RWPE1 (cell line): ENCODE measurements around the gene FAM240A.
"Not testable (repeated sequence)": the region's sequence is repeated elsewhere in the genome, so short reads cannot be mapped to it uniquely, and the experiment has no call there.

Experiments
- CTCF ChIA-PET: fragments of 350-600 bp; sonication (Branson Sonifier 250); formaldehyde crosslinking; extraction: SDS; loops from one replicate; lab custom pipeline; 2021; lab: Yijun Ruan, JAX
- POLR2A ChIA-PET: fragments of 400-600 bp; formaldehyde crosslinking; extraction: SDS; loops from one replicate; lab custom pipeline; 2020; ENCODE audit warnings: antibody characterized with exemption; ENCODE audit not compliant: low non-redundant PET; lab: Yijun Ruan, JAX
- DNase-seq: peaks from one replicate; pipeline ENCODE4 v3.0.0; 2012; ENCODE audit warnings: low spot score
- H3K27ac ChIP-seq: fragments of 450-650 bp; 2 replicates; pipeline ENCODE4 v1.5.1; 2017
- CTCF ChIP-seq: fragments of 450-650 bp; conservative IDR thresholded peaks from 2 replicates; pipeline ENCODE4 v1.5.1; 2017; ENCODE audit warnings: low read depth, mild to moderate bottlenecking

Gene FAM240A

GRCh38 chr3:46573701-46574100 lies 38.6 kb upstream of the FAM240A start:
- POLR2A ChIA-PET = interaction anchor here (0.8 kb wide), 1 partner anchor 994 kb away, joined by 9 read pairs; no protein-coding TSS in a partner anchor
- no peak for TF ChIP-seq CTCF
- no peak for DNase-seq
- CTCF ChIA-PET = no interaction called here
- no peak overlapping the region for H3K27ac ChIP-seq

DNA sequence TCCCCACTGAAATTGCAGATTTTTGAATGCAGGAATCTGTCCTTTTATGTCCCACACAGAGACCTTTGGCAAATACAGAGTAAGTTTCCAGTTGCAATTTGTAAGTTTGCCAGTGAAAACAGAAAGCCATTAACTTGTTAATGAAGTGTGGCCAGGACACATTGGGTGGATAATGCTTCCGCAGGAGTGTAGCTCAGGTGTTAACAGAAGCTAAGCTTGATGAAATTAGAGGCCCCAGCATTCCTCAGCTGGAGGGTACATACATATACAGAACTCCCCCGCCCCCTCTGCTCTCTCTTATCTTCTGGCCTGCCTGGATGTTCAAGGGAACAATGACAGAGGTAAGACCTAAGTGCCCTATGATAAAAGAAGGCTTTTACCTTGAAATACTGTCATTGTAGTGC lies 38.1 kb upstream of the FAM240A start:
- POLR2A ChIA-PET = no interaction called here
- no peak for TF ChIP-seq CTCF
- DNase-seq = no peak
- CTCF ChIA-PET = no interaction called here
- H3K27ac ChIP-seq = no peak overlapping the region

GRCh38 chr3:46574881-46575576 lies 37.3 kb upstream of the FAM240A start:
- ChIA-PET POLR2A (no interaction called here), CTCF (no interaction called here)
- TF ChIP-seq CTCF = no peak
- DNase-seq = no peak
- no peak overlapping the region for H3K27ac ChIP-seq

- TF ChIP-seq CTCF = no peak
- DNase-seq = no peak
- H3K27ac ChIP-seq = no peak overlapping the region
- CTCF ChIA-PET = interaction anchor here (0.6 kb wide), 1 partner anchor 83 kb away, joined by 3 read pairs; no protein-coding TSS in a partner anchor
- POLR2A ChIA-PET = no interaction called here
Measured at GRCh38 chr3:46575577-46576222, 36.6 kb upstream of the FAM240A start.

DNA sequence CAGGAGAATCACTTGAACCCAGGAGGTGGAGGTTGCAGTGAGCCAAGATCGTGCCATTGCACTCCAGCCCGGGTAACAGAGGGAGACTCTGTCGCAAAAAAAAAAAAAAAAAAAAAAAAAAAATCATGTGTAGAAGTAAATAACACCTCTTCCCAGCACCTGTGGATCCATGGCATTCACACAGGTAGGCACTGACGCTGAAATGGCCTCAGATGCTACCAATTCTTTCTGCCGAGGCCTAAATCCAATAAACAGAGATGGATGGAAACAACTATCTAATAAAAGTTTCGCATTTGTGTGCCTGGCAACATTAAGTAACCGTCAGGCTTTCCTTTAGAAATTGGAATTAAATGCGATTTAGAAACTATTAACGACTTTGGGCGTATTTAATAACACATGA lies 35.9 kb upstream of the FAM240A start:
- POLR2A ChIA-PET = no interaction called here
- DNase-seq = no peak
- CTCF ChIA-PET = no interaction called here
- H3K27ac ChIP-seq = no peak overlapping the region
- TF ChIP-seq CTCF = no peak

GRCh38 chr3:46576879-46577278 lies 35.4 kb upstream of the FAM240A start:
- H3K27ac ChIP-seq = no peak overlapping the region
- DNase-seq = no peak
- POLR2A ChIA-PET = no interaction called here
- no peak for TF ChIP-seq CTCF
- CTCF ChIA-PET = no interaction called here

GRCh38 chr3:46577580-46578249 lies 34.6 kb upstream of the FAM240A start:
- H3K27ac ChIP-seq, POLR2A ChIA-PET, DNase-seq, CTCF ChIA-PET: not testable (repeated sequence)
